GM10847 (cell line): ENCODE data around the gene SNTG2.

Source experiments
- POLR2A ChIP-seq: IDR thresholded peaks from 2 replicates; pipeline ENCODE4 v1.6.1; 2011; ENCODE audit not compliant: insufficient read length; ENCODE audit errors: extremely low read depth

Gene SNTG2

GRCh38 chr2:1283871-1284270, 333.2 kb downstream of the SNTG2 start:
- no peak for TF ChIP-seq POLR2A

- TF ChIP-seq POLR2A, result no peak
Measured at GRCh38 chr2:1286929-1287328, 336.3 kb downstream of the SNTG2 start.

DNA sequence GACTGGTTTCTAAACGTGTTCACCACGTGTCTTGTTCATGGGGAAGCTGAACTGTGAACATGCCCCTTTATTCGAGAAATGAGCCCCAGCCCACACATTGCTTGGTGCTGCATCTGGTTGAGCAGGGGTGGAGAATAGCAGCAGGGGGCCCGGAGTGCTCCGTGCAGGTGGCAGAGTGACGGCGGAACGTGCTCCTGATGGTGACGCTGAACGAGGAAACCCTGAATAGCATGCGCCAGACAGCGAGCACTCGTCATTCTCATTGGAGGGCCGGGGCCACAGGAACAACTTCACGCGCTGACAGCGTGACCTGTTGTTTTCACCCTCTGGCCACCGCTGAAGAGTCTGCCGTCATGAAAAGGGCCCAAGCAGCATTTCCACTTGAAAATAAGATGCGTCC, 336.8 kb downstream of the SNTG2 start:
- no peak for TF ChIP-seq POLR2A

- TF ChIP-seq POLR2A, result no peak
Measured at GRCh38 chr2:1294900-1295299, 344.3 kb downstream of the SNTG2 start.

- no peak for TF ChIP-seq POLR2A
Measured at GRCh38 chr2:1295740-1296139, 345.1 kb downstream of the SNTG2 start.

DNA sequence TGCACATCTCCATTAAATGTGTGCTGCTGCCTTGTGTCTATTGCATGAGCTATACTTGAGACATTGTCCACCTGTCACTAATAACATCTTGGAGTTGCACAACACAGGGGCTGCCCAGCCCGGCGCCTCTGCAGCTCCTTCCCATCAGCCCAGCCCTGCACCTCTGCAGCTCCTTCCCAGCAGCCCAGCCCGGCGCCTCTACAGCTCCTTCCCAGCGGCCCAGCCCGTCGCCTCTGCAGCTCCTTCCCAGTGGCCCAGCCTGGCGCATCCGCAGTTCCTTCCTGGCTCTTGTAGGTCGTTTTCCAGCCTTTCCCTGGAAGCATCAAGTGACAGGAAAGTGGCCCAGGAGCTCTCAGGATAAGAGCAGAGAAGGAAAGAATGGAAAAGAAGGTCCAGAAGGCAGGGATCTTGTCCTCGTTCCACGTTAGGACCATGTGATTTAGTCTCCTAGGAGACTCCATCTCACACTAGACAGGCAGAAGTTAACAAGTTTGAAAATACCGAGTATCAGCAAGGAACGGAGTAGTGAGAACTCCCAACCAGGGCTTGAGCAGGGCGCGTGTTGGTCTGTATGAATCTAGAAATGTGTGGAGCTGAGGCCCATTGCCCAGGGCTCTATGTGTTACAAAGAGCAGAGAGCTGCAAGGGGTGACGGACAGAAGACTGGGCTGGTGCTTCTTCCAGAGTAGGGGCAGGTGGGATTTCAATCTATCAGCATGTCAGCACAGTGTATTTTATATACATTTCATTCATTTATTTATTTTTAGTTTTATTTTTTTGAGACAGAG, 346.9 kb downstream of the SNTG2 start:
- no peak for TF ChIP-seq POLR2A

DNA sequence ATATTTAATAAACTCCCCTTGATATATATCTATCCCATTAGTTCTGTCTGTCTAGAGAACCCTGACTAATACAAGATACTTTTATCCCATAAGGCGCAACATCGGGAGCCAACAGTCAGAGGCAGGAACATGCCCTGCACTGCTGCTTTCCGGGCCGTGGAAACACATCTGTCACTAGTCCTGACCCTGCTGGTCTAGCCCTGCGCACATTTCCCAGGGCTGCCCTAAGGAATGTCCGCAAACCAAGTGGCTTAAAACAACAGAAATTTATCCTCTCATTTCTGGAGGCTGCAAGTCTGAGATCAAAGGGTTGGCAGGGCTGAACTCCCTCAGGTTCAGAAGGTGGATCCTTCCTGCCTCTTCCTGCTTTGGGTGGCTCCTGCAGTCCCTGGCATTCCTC, 348.4 kb downstream of the SNTG2 start:
- no peak for TF ChIP-seq POLR2A

- no peak for TF ChIP-seq POLR2A
Measured at GRCh38 chr2:1300284-1300683, 349.6 kb downstream of the SNTG2 start.

GRCh38 chr2:1301056-1301455, 350.4 kb downstream of the SNTG2 start:
- no peak for TF ChIP-seq POLR2A

DNA sequence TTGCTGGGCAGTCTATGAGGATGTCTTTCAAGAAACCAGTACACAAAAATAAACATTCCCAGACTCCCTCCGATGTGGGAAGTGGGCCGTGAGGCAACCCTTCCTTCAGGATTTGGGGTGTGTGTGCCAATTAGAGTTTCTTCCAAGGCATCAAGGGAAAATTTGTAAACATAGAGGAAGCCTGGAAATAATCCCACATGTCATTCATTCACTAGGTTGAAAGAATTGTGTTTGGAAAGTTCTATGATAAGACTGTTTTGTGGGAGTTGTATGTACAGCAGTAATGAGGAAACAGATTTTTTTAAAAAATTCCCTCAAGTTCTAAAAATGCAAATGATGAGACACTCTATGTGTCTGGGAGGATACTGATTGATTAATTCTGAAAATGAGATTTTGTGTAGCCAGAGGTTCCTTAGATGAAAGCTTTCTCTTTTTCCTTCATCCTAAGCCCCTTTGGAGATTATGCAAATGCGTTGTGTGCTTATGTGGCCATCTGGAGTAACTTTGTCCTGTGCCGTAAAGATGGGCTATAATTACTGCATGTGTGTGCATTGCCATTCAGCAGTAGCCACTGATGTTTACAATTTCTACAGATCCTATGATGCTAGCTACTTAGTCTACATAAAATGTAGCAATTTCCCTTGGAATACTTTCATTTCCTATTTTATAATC, 354.8 kb downstream of the SNTG2 start:
- no peak for TF ChIP-seq POLR2A

- no peak for TF ChIP-seq POLR2A
Measured at GRCh38 chr2:1306014-1306686, 355.5 kb downstream of the SNTG2 start.

DNA sequence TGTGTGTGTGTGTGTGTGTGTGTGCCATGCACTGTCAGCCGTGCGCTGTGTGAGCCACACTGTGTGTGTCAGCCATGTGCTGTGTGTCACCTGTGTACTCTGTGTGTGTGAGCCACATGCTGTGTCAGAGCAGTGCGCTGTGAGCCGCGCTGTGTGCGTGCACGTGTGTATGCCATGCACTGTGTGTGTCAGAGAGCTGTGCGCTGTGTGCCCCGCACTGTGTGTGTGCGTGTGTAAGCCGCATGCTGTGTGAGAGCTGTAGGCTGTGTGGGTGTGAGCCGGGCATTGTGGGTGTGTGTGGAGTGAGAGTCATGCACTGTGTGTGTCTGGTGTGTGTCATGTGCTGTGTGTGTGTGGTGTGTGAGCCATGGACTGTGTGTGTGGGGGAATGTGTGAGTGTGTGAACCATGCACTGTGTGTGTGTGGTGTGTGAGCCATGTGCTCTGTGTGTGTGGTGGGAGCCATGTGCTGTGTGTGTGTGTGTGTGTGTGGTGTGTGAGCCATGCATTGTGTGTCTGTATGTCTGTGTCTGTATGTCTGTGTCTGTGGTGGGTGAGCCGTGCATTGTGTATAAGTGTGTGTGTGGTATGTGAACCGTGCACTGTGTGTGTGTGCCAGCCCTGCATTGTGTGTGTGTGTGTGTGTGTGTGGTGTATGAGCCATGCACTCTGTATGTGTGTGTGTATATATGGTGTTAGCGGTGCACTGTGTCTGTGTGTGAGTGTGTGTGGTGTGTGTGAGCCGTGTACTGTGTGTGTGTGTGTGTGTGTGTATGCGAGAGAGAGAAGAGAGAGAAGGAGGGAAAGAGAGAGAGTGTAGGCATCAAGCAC, 356.3 kb downstream of the SNTG2 start:
- no peak for TF ChIP-seq POLR2A

- no peak for TF ChIP-seq POLR2A
Measured at GRCh38 chr2:1307670-1308069, 357.0 kb downstream of the SNTG2 start.

DNA sequence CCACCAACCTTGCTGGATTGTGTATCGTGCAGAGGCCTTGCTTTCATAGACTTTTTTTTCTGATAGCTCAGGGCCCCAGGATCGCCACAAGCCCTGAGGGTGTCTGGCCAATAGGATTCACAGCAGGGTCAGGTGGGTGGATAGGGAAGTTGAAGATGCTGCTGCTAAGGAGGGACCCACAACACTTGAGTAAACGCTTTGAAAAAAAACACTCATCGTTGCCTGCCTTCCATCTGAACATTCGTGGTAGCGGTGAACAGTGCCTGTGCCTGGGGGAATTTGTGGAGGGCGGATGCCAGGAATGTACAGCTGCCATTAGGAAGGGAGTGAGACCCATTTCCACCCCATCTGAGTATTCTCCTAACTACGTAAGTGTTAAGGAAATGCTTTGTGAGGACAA, 358.0 kb downstream of the SNTG2 start:
- no peak for TF ChIP-seq POLR2A

GRCh38 chr2:1309507-1309906, 358.9 kb downstream of the SNTG2 start:
- TF ChIP-seq POLR2A, result no peak
